HG02678 (cell line): ENCODE results near the gene RASGRF2.
"Not testable (repeated sequence)": the region's sequence is repeated elsewhere in the genome, so short reads cannot be mapped to it uniquely, and the experiment has no call there.

ENCODE experiments used
- ATAC-seq: cut with Tn5 transposase; IDR thresholded peaks from one replicate; pipeline ENCODE4 v1.9.1; 2021; ENCODE audit warnings: mild to moderate bottlenecking, moderate library complexity; ENCODE audit not compliant: unreplicated experiment

Gene RASGRF2

DNA sequence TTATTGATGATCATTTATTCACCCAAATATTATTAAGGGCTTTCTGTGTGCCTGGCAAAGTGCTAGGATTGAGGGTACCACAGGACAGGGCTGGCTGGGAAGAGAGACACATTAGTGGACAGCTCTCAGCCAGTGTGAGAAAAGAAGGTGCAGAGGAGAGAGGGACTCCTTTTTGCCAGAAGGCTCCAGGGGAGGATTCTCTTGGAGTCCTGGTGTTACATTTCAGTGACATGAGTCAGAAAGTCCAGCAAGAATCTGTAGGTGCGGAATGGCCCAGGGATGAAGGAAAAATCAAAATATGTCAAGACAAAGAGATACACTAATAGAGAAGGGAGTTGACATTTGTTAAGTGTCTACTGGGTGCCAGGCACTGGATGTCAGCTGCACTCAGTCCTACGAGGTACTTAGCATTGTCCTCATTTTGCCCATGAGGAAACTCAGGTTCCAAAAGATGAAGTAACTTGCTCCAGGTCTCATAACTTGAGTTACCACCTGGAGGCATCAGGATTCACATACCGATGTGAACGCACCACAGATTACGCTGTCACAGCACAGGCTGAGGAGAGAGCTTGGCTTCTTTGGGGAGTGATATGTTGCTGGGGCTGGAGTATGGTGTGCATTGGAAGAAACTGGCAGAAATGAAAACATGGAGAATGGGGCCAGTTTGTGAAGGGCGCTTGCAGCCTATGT is 60.5 kb downstream of the RASGRF2 start:
- no peak for ATAC-seq

- ATAC-seq = no peak
These were observed 61.3 kb downstream of the RASGRF2 start for GRCh38 chr5:81021486-81021885.

DNA sequence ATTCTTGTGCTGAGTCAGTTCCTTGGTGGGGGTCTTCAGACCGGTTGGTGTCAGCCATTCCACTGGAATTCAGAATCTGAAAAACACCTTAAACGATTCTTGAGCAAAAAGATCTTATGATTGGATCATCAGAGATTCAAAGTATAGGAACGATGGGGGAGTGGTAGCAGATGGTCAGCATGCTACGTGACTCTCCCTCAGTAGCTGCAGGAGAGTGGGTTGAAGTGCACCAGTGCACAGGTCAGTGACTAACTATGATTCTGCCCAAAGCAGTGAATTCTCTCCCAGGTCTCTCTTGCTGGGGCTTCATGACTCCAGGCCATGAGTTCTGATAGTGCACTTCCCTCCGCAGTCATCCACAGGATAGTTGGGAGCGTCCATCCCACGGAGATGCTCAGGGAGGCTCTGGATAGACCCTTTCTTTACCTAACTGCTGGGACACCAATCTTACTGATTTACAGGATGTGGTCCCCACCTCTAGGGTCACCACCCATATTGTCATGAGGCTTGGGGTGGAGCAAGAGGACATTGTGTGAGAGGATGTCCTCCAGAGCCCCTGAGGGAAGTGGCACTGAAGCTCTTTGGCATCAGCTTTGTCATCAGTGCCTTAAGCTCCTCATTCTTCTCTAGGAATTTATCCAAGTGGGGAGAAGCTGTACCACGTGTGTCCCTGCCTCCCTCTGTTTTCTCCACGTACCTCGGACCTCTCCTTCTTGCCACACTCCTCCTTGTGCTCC is 62.0 kb downstream of the RASGRF2 start:
- ATAC-seq = no peak

DNA sequence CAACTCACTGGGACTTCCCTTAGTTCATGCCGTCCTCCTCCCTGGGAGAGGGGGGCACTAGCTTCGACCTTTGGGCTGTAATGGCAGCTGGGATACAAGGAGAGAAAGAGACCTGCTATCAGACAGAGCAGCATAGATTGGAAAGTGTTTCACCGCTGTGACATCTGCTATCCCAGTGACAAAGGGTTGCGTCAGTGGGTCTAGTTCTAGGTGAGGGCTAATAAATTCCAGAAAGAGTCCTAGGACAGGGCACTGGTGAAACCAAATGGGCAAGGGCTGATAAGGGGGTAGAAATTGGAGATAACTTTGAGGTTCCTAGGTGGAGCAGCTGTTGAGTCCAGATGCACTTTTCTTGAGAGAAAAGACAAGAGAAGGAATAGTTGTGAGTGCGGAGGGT is 62.5 kb downstream of the RASGRF2 start:
- no peak for ATAC-seq

- no peak for ATAC-seq
These were observed 63.3 kb downstream of the RASGRF2 start for GRCh38 chr5:81023261-81023970.

DNA sequence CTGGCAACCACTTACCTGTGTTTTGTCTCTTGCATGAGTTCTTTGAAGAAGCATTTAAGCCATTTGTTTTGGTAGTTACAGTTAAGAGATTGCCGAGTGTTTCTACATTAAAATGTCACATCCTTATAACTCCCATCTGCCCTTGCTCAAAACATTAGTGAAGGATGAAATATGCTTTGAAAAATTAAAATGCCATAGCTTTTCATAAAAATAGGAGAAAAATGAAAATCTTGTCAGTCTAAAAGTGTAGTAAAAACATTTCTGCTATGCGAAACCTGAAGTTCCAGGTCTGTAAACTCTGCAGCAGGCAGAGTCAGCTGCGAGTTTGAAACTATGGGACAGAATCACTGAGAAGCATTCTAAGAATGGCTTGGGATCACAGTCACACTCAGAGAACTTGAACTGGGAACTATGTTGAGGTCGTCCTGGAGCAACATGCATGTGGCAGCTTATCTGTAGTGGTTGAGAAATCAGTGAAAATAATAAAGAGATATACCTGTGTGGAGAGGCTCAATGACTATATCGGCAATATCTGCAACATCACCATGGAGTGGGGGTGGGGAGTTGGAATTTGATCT is 67.4 kb downstream of the RASGRF2 start:
- no peak for ATAC-seq

- ATAC-seq = not testable (repeated sequence)
These were observed 68.7 kb downstream of the RASGRF2 start for GRCh38 chr5:81028888-81029287.

GRCh38 chr5:81029736-81030135 is 69.6 kb downstream of the RASGRF2 start:
- not testable (repeated sequence) for ATAC-seq

DNA sequence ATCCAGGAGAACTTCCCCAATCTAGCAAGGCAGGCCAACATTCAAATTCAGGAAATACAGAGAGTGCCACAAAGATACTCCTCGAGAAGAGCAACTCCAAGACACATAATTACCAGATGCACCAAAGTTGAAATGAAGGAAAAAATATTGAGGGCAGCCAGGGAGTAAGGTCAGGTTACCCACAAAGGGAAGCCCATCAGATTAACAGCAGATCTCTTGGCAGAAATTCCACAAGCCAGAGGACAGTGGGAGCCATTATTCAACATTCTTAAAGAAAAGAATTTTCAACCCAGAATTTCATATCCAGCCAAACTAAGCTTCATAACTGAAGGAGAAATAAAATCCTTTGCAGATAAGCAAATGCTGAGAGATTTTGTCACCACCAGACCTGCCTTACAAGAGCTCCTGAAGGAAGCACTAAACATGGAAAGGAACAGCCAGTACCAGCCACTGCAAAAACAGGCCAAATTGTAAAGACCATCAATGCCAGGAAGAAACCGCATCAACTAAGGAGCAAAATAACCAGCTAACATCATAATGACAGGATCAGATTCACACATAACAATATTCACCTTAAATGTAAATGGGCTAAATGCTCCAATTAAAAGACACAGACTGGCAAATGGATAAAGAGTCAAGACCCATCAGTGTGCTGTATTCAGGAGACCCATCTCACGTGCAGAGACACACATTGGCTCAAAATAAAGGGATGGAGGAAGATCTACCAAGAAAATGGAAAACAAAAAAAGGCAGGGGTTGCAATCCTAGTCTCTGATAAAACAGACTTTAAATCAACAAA is 70.3 kb downstream of the RASGRF2 start:
- not testable (repeated sequence) for ATAC-seq

- ATAC-seq = no peak
These were observed 75.4 kb downstream of the RASGRF2 start for GRCh38 chr5:81035522-81035921.

DNA sequence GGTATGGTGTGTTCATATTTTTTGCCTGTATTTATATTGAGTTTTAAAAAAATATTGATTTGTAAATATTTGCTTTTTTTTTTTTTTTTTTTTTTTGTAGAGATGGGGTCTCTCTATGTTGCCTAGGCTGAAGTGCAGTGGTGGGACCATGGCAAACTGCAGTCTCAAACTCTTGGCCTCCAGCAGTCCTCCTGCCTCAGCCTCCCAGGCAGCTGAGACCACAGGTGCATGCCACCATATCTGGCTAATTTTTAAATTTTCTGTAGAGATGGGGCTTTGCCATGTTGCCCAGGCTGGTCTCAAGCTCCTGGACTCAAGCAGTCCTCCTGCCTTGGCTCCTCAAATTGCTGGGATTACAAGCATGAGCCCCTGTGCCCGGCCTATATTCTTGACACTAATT is 78.3 kb downstream of the RASGRF2 start:
- no peak for ATAC-seq

- no peak for ATAC-seq
These were observed 84.7 kb downstream of the RASGRF2 start for GRCh38 chr5:81044868-81045267.

- ATAC-seq = no peak
These were observed 85.2 kb downstream of the RASGRF2 start for GRCh38 chr5:81045389-81045807.

DNA sequence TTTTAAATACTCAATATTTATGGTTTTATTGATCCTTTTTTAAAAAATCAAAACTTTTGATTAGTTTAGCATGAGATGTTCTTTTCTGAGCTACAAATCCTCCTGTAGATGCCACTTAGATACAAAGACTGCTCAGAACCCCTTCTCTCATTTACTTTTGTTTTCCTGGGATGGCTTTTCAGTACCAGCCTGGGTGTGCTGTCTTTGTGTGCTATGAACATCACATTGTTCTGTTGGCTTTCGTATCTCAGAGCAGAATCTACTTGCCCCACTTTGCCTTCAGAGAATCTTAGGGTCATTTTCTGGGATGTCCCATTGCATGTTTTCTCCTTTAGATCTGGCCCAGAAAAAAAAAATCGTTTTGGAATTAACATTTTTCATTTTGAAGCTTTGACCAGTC is 85.9 kb downstream of the RASGRF2 start:
- no peak for ATAC-seq

DNA sequence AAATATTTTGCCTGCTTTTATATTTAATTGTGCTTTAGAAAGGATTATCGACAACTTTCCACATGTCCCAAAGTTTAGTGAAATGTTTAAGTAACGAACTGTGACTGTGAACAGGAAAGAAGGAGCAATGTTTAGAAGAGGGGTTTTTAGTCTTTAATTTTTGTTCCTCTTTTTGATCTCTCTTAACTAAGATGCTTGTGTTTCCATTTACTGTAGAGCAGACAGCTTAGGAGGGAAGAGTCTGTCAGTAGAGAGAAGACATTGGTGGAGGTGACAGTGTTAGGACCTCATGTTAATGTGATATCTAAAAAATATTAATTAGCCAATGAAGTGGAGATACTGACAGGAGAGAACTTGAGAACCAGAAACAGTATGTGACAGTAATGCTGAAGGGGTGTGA is 92.2 kb downstream of the RASGRF2 start:
- no peak for ATAC-seq

DNA sequence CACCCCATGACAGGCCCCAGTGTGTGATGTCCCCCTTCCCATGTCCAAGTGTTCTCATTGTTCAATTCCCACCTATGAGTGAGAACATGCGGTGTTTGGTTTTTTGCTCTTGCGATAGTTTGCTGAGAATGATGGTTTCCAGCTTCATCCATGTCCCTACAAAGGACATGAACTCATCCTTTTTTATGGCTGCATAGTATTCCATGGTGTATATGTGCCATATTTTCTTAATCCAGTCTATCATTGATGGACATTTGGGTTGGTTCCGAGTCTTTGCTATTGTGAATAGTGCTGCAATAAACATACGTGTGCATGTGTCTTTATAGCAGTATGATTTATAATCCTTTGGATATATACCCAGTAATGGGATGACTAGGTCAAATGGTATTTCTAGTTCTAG is 93.1 kb downstream of the RASGRF2 start:
- not testable (repeated sequence) for ATAC-seq

- no peak for ATAC-seq
These were observed 98.0 kb downstream of the RASGRF2 start for GRCh38 chr5:81058121-81058520.

DNA sequence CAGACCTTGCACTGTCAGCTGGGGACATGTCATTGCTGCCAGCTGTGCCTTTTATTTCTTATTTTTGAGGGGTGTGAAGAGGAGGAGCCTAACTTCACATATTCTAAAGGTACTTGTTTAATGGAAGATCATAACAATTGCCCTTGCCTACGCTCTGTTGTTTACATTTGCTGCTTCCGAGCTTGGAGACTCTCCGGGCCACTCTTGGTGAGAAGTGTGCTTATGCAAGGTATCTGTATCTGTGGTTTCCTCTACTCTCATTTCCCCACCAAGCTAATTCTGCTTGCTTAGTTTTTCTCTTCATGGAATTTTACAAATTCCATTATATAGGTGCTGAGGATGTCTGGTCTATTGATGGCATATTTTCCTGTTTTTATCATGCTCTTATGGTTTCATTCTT is 105.3 kb downstream of the RASGRF2 start:
- ATAC-seq = no peak

- ATAC-seq = no peak
These were observed 105.9 kb downstream of the RASGRF2 start for GRCh38 chr5:81066102-81066501.

DNA sequence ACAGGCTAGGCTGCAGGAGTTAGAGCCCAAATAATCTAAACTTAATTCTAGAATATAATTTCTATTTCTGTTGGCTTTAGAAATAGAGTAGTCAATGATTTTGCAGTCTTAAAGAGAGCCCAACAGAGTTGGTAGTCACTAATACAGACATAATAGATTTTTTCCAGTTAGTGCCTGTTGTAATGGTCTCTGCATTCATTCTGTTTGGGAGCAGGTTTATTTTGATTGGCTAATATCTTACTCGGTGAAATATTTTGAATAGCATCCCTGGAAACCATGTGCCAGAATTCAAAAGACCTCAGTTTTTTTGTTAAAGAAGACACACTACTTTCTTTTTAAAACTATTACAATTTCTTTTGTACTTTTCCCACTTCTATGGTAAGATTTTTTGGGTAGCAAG is 107.2 kb downstream of the RASGRF2 start:
- ATAC-seq = no peak

DNA sequence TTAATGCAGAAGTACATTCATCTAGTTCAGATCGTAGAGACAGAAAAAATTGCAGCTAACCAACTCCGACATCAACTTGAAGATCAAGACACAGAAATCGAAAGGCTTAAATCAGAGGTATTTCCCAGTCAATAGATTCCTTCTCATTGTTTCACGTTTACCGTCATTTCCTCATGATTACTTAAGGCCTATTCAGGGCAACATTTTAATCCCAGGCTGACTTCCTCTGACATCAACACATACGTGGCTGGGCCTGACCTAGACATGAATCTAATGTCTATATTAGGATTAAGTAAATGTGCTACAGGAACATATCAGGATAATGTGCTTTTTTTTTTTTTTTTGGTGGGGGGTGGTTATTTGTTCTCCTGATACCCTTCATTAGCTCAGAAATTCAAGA is 107.9 kb downstream of the RASGRF2 start:
- ATAC-seq = no peak
